Naive thymus-derived CD4-positive, alpha-beta T cell (primary cell): ENCODE measurements around the gene GSN. TPM values are rescaled to one million over a fixed set of nuclear protein-coding genes. Genes with fewer than 3 reads are reported as not detected.

Source experiments
- ATAC-seq: fragments of 150-1000 bp; cut with Tn5 transposase; 2 replicates; pipeline ENCODE4 v1.10.0; 2021; ENCODE audit warnings: mild to moderate bottlenecking, moderate library complexity
- CTCF ChIA-PET: fragments of 350-600 bp; sonication (Branson Sonifier 250); formaldehyde crosslinking; loops from one replicate; lab custom pipeline; 2021; ENCODE audit warnings: antibody characterized with exemption; lab: Charles Lee
- POLR2A ChIA-PET: fragments of 350-600 bp; sonication (Branson Sonifier 250); formaldehyde crosslinking; loops from one replicate; lab custom pipeline; 2021; ENCODE audit warnings: antibody characterized with exemption, inconsistent platforms; lab: Charles Lee
- DNase-seq, 9 donors: peaks; one replicate each; pipeline versions ENCODE4 v3.0.0 to v3.0.0-alpha.2; 2020 to 2022; ENCODE audit warnings: mixed read lengths in 1 of 9
- H3K27ac ChIP-seq: one replicate; pipeline ENCODE4 v1.7.0; 2013; ENCODE audit warnings: mild to moderate bottlenecking, low read depth, low read length, moderate library complexity
- H3K27me3 ChIP-seq, 2 donors: one replicate each; pipeline ENCODE4 v1.7.0; 2013; ENCODE audit warnings: low read length in 2 of 2, mild to moderate bottlenecking in 2 of 2, moderate library complexity in 2 of 2; ENCODE audit not compliant: control insufficient read depth in 2 of 2, insufficient read depth in 2 of 2
- H3K36me3 ChIP-seq, 3 experiments: 1 replicate in 2 of 3; 2 replicates in 1 of 3; pipeline ENCODE4 v1.7.0; 2013; ENCODE audit warnings: low read length in 3 of 3, mild to moderate bottlenecking in 3 of 3, moderate library complexity in 1 of 3; ENCODE audit not compliant: insufficient read depth in 3 of 3, control insufficient read depth in 2 of 3
- H3K4me1 ChIP-seq, 2 donors: one replicate each; pipeline ENCODE4 v1.7.0; 2013; ENCODE audit warnings: low read length in 2 of 2, mild to moderate bottlenecking in 2 of 2, moderate library complexity in 1 of 2; ENCODE audit not compliant: control insufficient read depth in 2 of 2, insufficient read depth in 2 of 2
- H3K4me3 ChIP-seq: 2 replicates; pipeline ENCODE4 v1.7.0; 2013; ENCODE audit warnings: mild to moderate bottlenecking, low read length
- H3K9me3 ChIP-seq, 3 experiments: 1 replicate in 2 of 3; 2 replicates in 1 of 3; pipeline ENCODE4 v1.7.0; 2013; ENCODE audit warnings: low read length in 3 of 3; ENCODE audit not compliant: control insufficient read depth in 2 of 3
- H3K27ac Mint-ChIP-seq, 9 donors: one replicate each; pipeline ENCODE4 v1.8.0; 2020 to 2022; ENCODE audit warnings: mixed read lengths in 9 of 9, mild to moderate bottlenecking in 8 of 9, moderate library complexity in 5 of 9, inconsistent platforms in 2 of 9
- H3K27me3 Mint-ChIP-seq, 5 donors: one replicate each; pipeline ENCODE4 v1.8.0; 2021 to 2022; ENCODE audit warnings: mixed read lengths in 5 of 5, mild to moderate bottlenecking in 1 of 5
- H3K36me3 Mint-ChIP-seq, 5 donors: one replicate each; pipeline ENCODE4 v1.8.0; 2020 to 2022; ENCODE audit warnings: mixed read lengths in 5 of 5, mild to moderate bottlenecking in 3 of 5, inconsistent platforms in 1 of 5
- H3K4me1 Mint-ChIP-seq, 7 donors: one replicate each; pipeline ENCODE4 v1.8.0; 2020 to 2022; ENCODE audit warnings: mixed read lengths in 7 of 7, mild to moderate bottlenecking in 3 of 7, inconsistent platforms in 1 of 7
- H3K4me3 Mint-ChIP-seq, 10 donors: one replicate each; pipeline ENCODE4 v1.8.0; 2020 to 2022; ENCODE audit warnings: mild to moderate bottlenecking in 10 of 10, mixed read lengths in 10 of 10, moderate library complexity in 6 of 10, inconsistent platforms in 2 of 10
- H3K9me3 Mint-ChIP-seq, 11 donors: one replicate each; pipeline ENCODE4 v1.8.0; 2020 to 2022; ENCODE audit warnings: mixed read lengths in 11 of 11, mild to moderate bottlenecking in 4 of 11, inconsistent platforms in 1 of 11, moderate library complexity in 1 of 11
- intact Hi-C, 2 donors: fragments of 100-400 bp; cut with micrococcal nuclease; formaldehyde crosslinking; loops; one replicate each; pipeline ENCODE4 v1.15.1; 2023
- polyA plus RNA-seq, 2 donors: library from polyadenylated mRNA; unstranded; fragments of 300-500 nt; fragmentation: Illumina TruSeq; gene quantifications; one replicate each; pipeline ENCODE4 v1.2.3, GENCODE V29; 2021
- total RNA-seq, 6 experiments: library from RNA in 5 of 6; stranded (reverse) in 5 of 6; gene quantifications; 1 replicate in 5 of 6; 2 replicates in 1 of 6; pipeline ENCODE4 v1.2.3 and lab custom pipeline; 2021 to 2026

The GSN gene
- total and polyA plus RNA-seq, 7 experiments from 2014 or later = 2.9 to 34.6 (median 6.4) TPM

- Mint-ChIP-seq H3K27me3 (no peaks in the 10 kb centered on the region), H3K4me3 (no peak overlapping the region), H3K4me1 (peaks cover 0 to 2% (median 0%) of the 10 kb centered on the region in 7 donors), H3K36me3 (peaks cover 0 to 4% (median 0%) of the 10 kb centered on the region in 5 donors), H3K9me3 (no peaks in the 10 kb centered on the region), H3K27ac (no peak overlapping the region)
- POLR2A ChIA-PET = interaction anchor here (0.7 kb wide), 1 partner anchor 17 kb away, joined by 3 read pairs; no protein-coding TSS in a partner anchor
- H3K27me3 ChIP-seq = no peaks in the 10 kb centered on the region
- no peaks in the 10 kb centered on the region for H3K9me3 ChIP-seq
- DNase-seq (no peak), ATAC-seq (no peak)
- H3K4me3 ChIP-seq = no peak overlapping the region
- H3K4me1 ChIP-seq = no peaks in the 10 kb centered on the region
- CTCF ChIA-PET = no interaction called here
- H3K27ac ChIP-seq = no peak overlapping the region
- intact Hi-C loops = no loop called here
- H3K36me3 ChIP-seq = no peaks in the 10 kb centered on the region
These were observed 42.7 kb upstream of the GSN start for GRCh38 chr9:121225240-121225639.

- Mint-ChIP-seq H3K36me3 (peaks cover 0 to 5% (median 0%) of the 10 kb centered on the region in 5 donors), H3K27me3 (no peaks in the 10 kb centered on the region), H3K4me3 (no peak overlapping the region), H3K27ac (no peak overlapping the region), H3K4me1 (peaks cover 0 to 2% (median 0%) of the 10 kb centered on the region in 7 donors), H3K9me3 (no peaks in the 10 kb centered on the region)
- ChIA-PET POLR2A (no interaction called here), CTCF (no interaction called here)
- Histone ChIP-seq H3K4me3 (no peak overlapping the region), H3K36me3 (no peaks in the 10 kb centered on the region), H3K27ac (no peak overlapping the region), H3K4me1 (no peaks in the 10 kb centered on the region), H3K27me3 (no peaks in the 10 kb centered on the region), H3K9me3 (no peaks in the 10 kb centered on the region)
- ATAC-seq (no peak), DNase-seq (no peak)
- intact Hi-C loops = no loop called here
These were observed 41.8 kb upstream of the GSN start for GRCh38 chr9:121226175-121226574.

GRCh38 chr9:121227862-121228261 is 40.1 kb upstream of the GSN start:
- no peak overlapping the region for H3K27ac ChIP-seq
- no peaks in the 10 kb centered on the region for H3K36me3 ChIP-seq
- DNase-seq (no peak), ATAC-seq (no peak)
- no peaks in the 10 kb centered on the region for H3K27me3 ChIP-seq
- Mint-ChIP-seq H3K9me3 (no peaks in the 10 kb centered on the region), H3K4me3 (no peak overlapping the region), H3K4me1 (peaks cover 0 to 2% (median 0%) of the 10 kb centered on the region in 7 donors), H3K27ac (no peak overlapping the region), H3K27me3 (no peaks in the 10 kb centered on the region), H3K36me3 (peaks cover 0 to 12% (median 4%) of the 10 kb centered on the region in 5 donors)
- ChIA-PET CTCF (no interaction called here), POLR2A (no interaction called here)
- H3K9me3 ChIP-seq = no peaks in the 10 kb centered on the region
- H3K4me3 ChIP-seq = no peak overlapping the region
- intact Hi-C loops = no loop called here
- no peaks in the 10 kb centered on the region for H3K4me1 ChIP-seq

DNA sequence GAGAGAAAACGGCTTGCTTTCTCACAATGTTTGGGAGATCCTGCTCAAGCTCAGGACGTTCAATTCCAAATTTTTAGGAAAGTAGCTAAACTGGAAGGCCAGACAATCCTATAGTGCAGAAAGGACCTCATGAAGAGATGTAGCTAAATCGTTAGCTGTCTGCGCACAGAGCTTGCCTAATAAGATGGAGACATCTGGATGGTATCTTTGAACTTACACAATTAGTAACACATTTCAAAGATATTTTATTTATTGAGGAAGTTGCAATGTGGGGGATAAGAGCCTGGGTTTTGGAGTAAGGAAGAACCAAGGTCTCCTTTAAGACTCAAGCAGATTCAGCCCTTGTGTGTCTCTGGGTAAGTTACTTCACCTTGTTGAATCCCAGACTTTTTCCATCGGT is 37.7 kb upstream of the GSN start:
- Histone ChIP-seq H3K4me3 (no peak overlapping the region), H3K27me3 (no peaks in the 10 kb centered on the region), H3K36me3 (no peaks in the 10 kb centered on the region), H3K9me3 (no peaks in the 10 kb centered on the region), H3K4me1 (no peaks in the 10 kb centered on the region), H3K27ac (no peak overlapping the region)
- ATAC-seq = no peak
- Mint-ChIP-seq H3K27me3 (no peaks in the 10 kb centered on the region), H3K4me1 (peaks cover 0 to 4% (median 0%) of the 10 kb centered on the region in 7 donors), H3K36me3 (peaks cover 0 to 21% (median 4%) of the 10 kb centered on the region in 5 donors), H3K9me3 (no peaks in the 10 kb centered on the region), H3K4me3 (no peak overlapping the region), H3K27ac (no peak overlapping the region)
- DNase-seq = no peak
- ChIA-PET POLR2A (no interaction called here), CTCF (interaction anchor here (0.6 kb wide), 1 partner anchor 16 kb away, joined by 3 read pairs; no protein-coding TSS in a partner anchor)
- intact Hi-C loops = no loop called here

DNA sequence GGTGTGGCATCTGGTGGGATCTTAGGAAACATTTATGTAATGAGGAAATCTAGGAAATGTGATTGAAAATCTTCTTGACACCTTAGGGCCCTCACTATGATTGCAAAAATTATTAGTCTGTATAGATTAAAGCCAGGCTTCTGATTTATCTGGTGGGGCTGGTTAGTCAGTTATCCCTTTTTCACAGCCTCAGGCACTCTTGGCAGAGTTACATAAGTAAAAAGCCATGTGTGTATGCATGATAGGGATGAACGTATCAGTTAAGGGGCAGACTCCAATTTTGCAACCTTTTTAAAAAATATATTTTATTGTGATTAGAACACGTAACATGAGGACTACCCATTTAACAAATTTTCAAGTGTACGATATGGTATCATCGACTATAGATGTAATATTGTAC is 35.7 kb upstream of the GSN start:
- Mint-ChIP-seq H3K27ac (no peak overlapping the region), H3K36me3 (peaks cover 0 to 31% (median 12%) of the 10 kb centered on the region in 5 donors), H3K4me3 (no peak overlapping the region), H3K4me1 (peaks cover 0 to 4% (median 0%) of the 10 kb centered on the region in 7 donors), H3K9me3 (peaks cover 0 to 2% (median 0%) of the 10 kb centered on the region in 11 donors), H3K27me3 (no peaks in the 10 kb centered on the region)
- Histone ChIP-seq H3K4me1 (no peaks in the 10 kb centered on the region), H3K36me3 (no peaks in the 10 kb centered on the region), H3K27ac (no peak overlapping the region), H3K9me3 (no peaks in the 10 kb centered on the region), H3K4me3 (no peak overlapping the region), H3K27me3 (no peaks in the 10 kb centered on the region)
- ChIA-PET CTCF (no interaction called here), POLR2A (interaction anchor here (0.9 kb wide), 1 partner anchor 33 kb away, joined by 4 read pairs; no protein-coding TSS in a partner anchor)
- DNase-seq = no peak
- ATAC-seq = no peak
- intact Hi-C loops = no loop called here

DNA sequence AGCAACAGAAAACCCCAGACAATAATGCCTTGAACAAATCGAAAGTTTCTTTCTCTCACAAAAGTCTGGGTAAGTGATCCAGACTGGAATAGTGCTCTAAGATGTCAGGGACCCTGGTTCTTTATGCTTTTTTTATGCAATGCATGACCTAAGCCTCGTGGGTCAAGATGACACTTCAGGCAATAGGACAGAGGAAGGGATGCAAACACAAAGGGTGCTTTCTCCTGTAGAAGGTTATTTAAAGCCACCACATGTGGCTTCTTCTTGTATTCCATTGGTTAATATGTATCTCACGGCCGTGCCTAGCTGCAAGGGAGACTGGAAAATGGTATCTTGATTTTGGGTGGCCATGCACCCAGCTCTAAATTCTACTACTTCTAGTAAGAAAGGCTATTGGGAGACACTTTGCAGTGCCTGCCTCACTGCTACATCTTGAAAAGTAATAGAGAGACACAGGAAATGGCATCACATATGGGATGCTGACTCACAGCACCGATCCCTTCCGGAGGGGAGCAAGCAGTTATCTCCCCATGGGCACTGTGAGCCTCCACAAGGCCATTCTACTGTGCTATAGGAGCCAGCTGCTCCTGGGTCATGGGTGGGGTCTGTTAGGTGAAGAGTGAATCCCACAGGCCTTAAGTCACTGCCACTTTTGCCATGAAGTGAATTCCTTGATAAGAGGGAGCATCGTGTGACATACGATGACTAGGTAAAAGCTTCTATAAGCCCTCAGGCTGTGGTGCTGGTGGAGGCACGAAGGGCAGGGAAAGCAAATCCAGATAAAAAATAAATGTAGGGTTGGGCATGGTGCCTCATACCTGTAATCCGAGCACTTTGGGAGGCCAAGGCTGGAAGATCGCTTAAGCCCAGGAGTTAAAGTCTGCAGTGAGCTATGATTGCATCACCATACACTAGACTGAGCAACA is 33.8 kb upstream of the GSN start:
- Histone ChIP-seq H3K36me3 (no peaks in the 10 kb centered on the region), H3K4me3 (no peak overlapping the region), H3K27me3 (no peaks in the 10 kb centered on the region), H3K9me3 (no peaks in the 10 kb centered on the region), H3K27ac (no peak overlapping the region), H3K4me1 (no peaks in the 10 kb centered on the region)
- POLR2A ChIA-PET = no interaction called here
- Mint-ChIP-seq H3K9me3 (peaks cover 0 to 2% (median 0%) of the 10 kb centered on the region in 11 donors), H3K27ac (no peak overlapping the region), H3K4me1 (peaks cover 0 to 3% (median 0%) of the 10 kb centered on the region in 7 donors), H3K4me3 (no peak overlapping the region), H3K36me3 (peaks cover 0 to 35% (median 12%) of the 10 kb centered on the region in 5 donors), H3K27me3 (peaks cover 0 to 5% (median 0%) of the 10 kb centered on the region in 5 donors)
- peak; percentile 76 for ATAC-seq
- CTCF ChIA-PET = no interaction called here
- intact Hi-C loops = no loop called here
- no peak for DNase-seq
